Muscle of arm (tissue), 12 donors: ENCODE measurements around the gene HNRNPUL2. TPM values are rescaled to one million over a fixed set of nuclear protein-coding genes. Genes with fewer than 3 reads are reported as not detected.
A peak's percentile ranks its signal among the peaks of the same experiment; 100 is the strongest.

Experiments used
- DNase-seq: peaks from one replicate; pipeline ENCODE4 v3.0.0-alpha.2; 2013
- polyA plus RNA-seq, 12 donors: library from polyadenylated mRNA; unstranded; fragments of 120-200 nt; gene quantifications; one replicate each; pipeline ENCODE4 v1.2.1, GENCODE V29; 2013; ENCODE audit not compliant: insufficient read length in 12 of 12

HNRNPUL2 gene
- polyA plus RNA-seq, 12 donors: 40.6 to 57.1 (median 49.4) TPM; not detected in 1

GRCh38 chr11:62671236-62671607 is 56.0 kb downstream of the HNRNPUL2 start:
- no peak for DNase-seq

- DNase-seq: no peak
Measured at GRCh38 chr11:62669420-62670161, 57.7 kb downstream of the HNRNPUL2 start.

GRCh38 chr11:62667460-62667859 is 59.8 kb downstream of the HNRNPUL2 start:
- no peak for DNase-seq

- no peak for DNase-seq
Measured at GRCh38 chr11:62666259-62666926, 60.9 kb downstream of the HNRNPUL2 start.

- DNase-seq: no peak
Measured at GRCh38 chr11:62665599-62666258, 61.5 kb downstream of the HNRNPUL2 start.

- peak; percentile 97 for DNase-seq
Measured at GRCh38 chr11:62665075-62665598, 62.1 kb downstream of the HNRNPUL2 start, which contains the start of the genes C11orf98 and CSKMT. Gene C11orf98 (minus strand): TSS chr11:62665210. CDS start chr11:62665169, 41 bp downstream. Gene CSKMT (plus strand): TSS chr11:62665312. CDS start chr11:62665880, 568 bp downstream.

GRCh38 chr11:62664405-62665074 is 62.7 kb downstream of the HNRNPUL2 start:
- no peak for DNase-seq

Other genes starting within 250 kb of the HNRNPUL2 start
- gene AHNAK, start 180.7 kb downstream of the HNRNPUL2 start, polyA plus RNA-seq: 100 to 1,000 TPM; 101 to 395 (median 301) TPM
- gene EEF1G, start 153.6 kb downstream of the HNRNPUL2 start, polyA plus RNA-seq: 1,000 to 10,000 TPM in 11 of 12 donors, 100 to 1,000 TPM in 1; 357 to 3,515 (median 3,174) TPM
- gene TUT1, start 135.9 kb downstream of the HNRNPUL2 start, polyA plus RNA-seq: 10 to 100 TPM in 10 of 12 donors, 1 to 10 TPM in 1, not detected in 1; 7.8 to 17.4 (median 14.4) TPM
- 100 to 1,000 TPM in 1 of 12 donors, 10 to 100 TPM in 11; 29.1 to 168 (median 45.1) TPM for gene MTA2, start 125.6 kb downstream of the HNRNPUL2 start, polyA plus RNA-seq
- gene EML3, start 114.7 kb downstream of the HNRNPUL2 start, polyA plus RNA-seq: 10 to 100 TPM in 11 of 12 donors, not detected in 1; 12.1 to 35.5 (median 16.2) TPM
- 1 to 10 TPM in 9 of 12 donors, under 1 TPM in 1, not detected in 2; 0.87 to 3.2 (median 1.6) TPM for gene ROM1, start 114.2 kb downstream of the HNRNPUL2 start, polyA plus RNA-seq
- 10 to 100 TPM in 11 of 12 donors, not detected in 1; 13.2 to 40.2 (median 15.7) TPM for gene B3GAT3, start 105.5 kb downstream of the HNRNPUL2 start, polyA plus RNA-seq
- 100 to 1,000 TPM; 131 to 283 (median 176) TPM for gene GANAB, start 80.8 kb downstream of the HNRNPUL2 start, polyA plus RNA-seq
- gene INTS5, start 74.2 kb downstream of the HNRNPUL2 start, polyA plus RNA-seq: 10 to 100 TPM in 7 of 12 donors, 1 to 10 TPM in 4, not detected in 1; 8.0 to 13.0 (median 10.7) TPM
- gene C11orf98, start 62.2 kb downstream of the HNRNPUL2 start, polyA plus RNA-seq: 10 to 100 TPM in 11 of 12 donors, not detected in 1; 27.4 to 66.5 (median 34.9) TPM
- 1 to 10 TPM in 10 of 12 donors, not detected in 2; 2.3 to 3.6 (median 2.8) TPM for gene CSKMT, start 62.1 kb downstream of the HNRNPUL2 start, polyA plus RNA-seq
- 1 to 10 TPM in 10 of 12 donors, not detected in 2; 4.2 to 6.5 (median 4.7) TPM for gene UQCC3, start 55.8 kb downstream of the HNRNPUL2 start, polyA plus RNA-seq
- 1 to 10 TPM in 11 of 12 donors, not detected in 1; 3.3 to 9.5 (median 6.4) TPM for gene LBHD1, start 55.2 kb downstream of the HNRNPUL2 start, polyA plus RNA-seq
- gene UBXN1, start 48.4 kb downstream of the HNRNPUL2 start, polyA plus RNA-seq: 100 to 1,000 TPM in 11 of 12 donors, not detected in 1; 110 to 172 (median 124) TPM
- 10 to 100 TPM in 11 of 12 donors, not detected in 1; 13.6 to 31.1 (median 17.5) TPM for gene LRRN4CL, start 37.9 kb downstream of the HNRNPUL2 start, polyA plus RNA-seq
- 10 to 100 TPM in 11 of 12 donors, not detected in 1; 16.3 to 71.7 (median 23.7) TPM for gene BSCL2, start 20.0 kb downstream of the HNRNPUL2 start, polyA plus RNA-seq
- 1 to 10 TPM in 1 of 12 donors, under 1 TPM in 8, not detected in 3; 0.34 to 1.2 (median 0.70) TPM for gene GNG3, start 19.8 kb downstream of the HNRNPUL2 start, polyA plus RNA-seq
- 10 to 100 TPM in 11 of 12 donors, not detected in 1; 26.5 to 59.9 (median 30.2) TPM for gene TTC9C, start 1.0 kb upstream of the HNRNPUL2 start, polyA plus RNA-seq
- 1 to 10 TPM in 10 of 12 donors, not detected in 2; 3.1 to 5.1 (median 4.2) TPM for gene ZBTB3, start 26.7 kb upstream of the HNRNPUL2 start, polyA plus RNA-seq
- 100 to 1,000 TPM in 2 of 12 donors, 10 to 100 TPM in 9, not detected in 1; 60.7 to 102 (median 88.3) TPM for gene POLR2G, start 34.1 kb upstream of the HNRNPUL2 start, polyA plus RNA-seq
- 10 to 100 TPM in 11 of 12 donors, not detected in 1; 11.8 to 67.7 (median 14.6) TPM for gene TAF6L, start 43.9 kb upstream of the HNRNPUL2 start, polyA plus RNA-seq
- gene TMEM179B, start 59.9 kb upstream of the HNRNPUL2 start, polyA plus RNA-seq: 10 to 100 TPM in 11 of 12 donors, not detected in 1; 25.7 to 41.4 (median 28.8) TPM
- gene TMEM223, start 64.5 kb upstream of the HNRNPUL2 start, polyA plus RNA-seq: 10 to 100 TPM in 10 of 12 donors, not detected in 2; 11.9 to 16.9 (median 15.1) TPM
- gene NXF1, start 78.0 kb upstream of the HNRNPUL2 start, polyA plus RNA-seq: 100 to 1,000 TPM in 1 of 12 donors, 10 to 100 TPM in 10, not detected in 1; 55.0 to 132 (median 69.9) TPM
- 10 to 100 TPM in 11 of 12 donors, not detected in 1; 29.8 to 50.9 (median 34.3) TPM for gene STX5, start 104.6 kb upstream of the HNRNPUL2 start, polyA plus RNA-seq
- under 1 TPM in 2 of 12 donors, not detected in 10; 0.42 to 0.80 TPM for gene TEX54, start 105.4 kb upstream of the HNRNPUL2 start, polyA plus RNA-seq
- 10 to 100 TPM in 11 of 12 donors, not detected in 1; 19.1 to 36.6 (median 30.7) TPM for gene WDR74, start 112.1 kb upstream of the HNRNPUL2 start, polyA plus RNA-seq
- gene SLC3A2, start 153.4 kb upstream of the HNRNPUL2 start, polyA plus RNA-seq: 100 to 1,000 TPM in 1 of 12 donors, 10 to 100 TPM in 10, not detected in 1; 32.8 to 132 (median 44.9) TPM
- 1 to 10 TPM in 1 of 12 donors, under 1 TPM in 2, not detected in 9; 0.08 to 1.1 (median 0.48) TPM for gene CHRM1, start 193.9 kb upstream of the HNRNPUL2 start, polyA plus RNA-seq